LNCAP (cell line): ENCODE data around the gene ACKR4.

Experiments used
- CTCF ChIP-seq: fragments of 450-650 bp; IDR thresholded peaks from 2 replicates; pipeline ENCODE4 v1.5.1; 2017; ENCODE audit warnings: mild to moderate bottlenecking

The ACKR4 gene

GRCh38 chr3:132556508-132557159, 40.4 kb upstream of the ACKR4 start:
- no peak for TF ChIP-seq CTCF

- TF ChIP-seq CTCF = no peak
Measured at GRCh38 chr3:132561003-132561402, 36.1 kb upstream of the ACKR4 start.

- TF ChIP-seq CTCF = no peak
Measured at GRCh38 chr3:132563420-132564069, 33.5 kb upstream of the ACKR4 start.

GRCh38 chr3:132564070-132564465, 33.0 kb upstream of the ACKR4 start:
- no peak for TF ChIP-seq CTCF

GRCh38 chr3:132568422-132568821, 28.6 kb upstream of the ACKR4 start:
- TF ChIP-seq CTCF = no peak

GRCh38 chr3:132569153-132569552, 27.9 kb upstream of the ACKR4 start:
- TF ChIP-seq CTCF = no peak

GRCh38 chr3:132569580-132569979, 27.5 kb upstream of the ACKR4 start:
- TF ChIP-seq CTCF = no peak
